ENCODE data around the gene SP140. TPM values are rescaled to one million over a fixed set of nuclear protein-coding genes. Genes with fewer than 3 reads are reported as not detected.
"Not testable (repeated sequence)": the region's sequence is repeated elsewhere in the genome, so short reads cannot be mapped to it uniquely, and the experiment has no call there.

SP140 gene
- total and polyA plus RNA-seq, 9 of the 15 experiments (the other 6 are each of a cell fraction or from before 2014, with no cell fraction given): 0.04 to 1.1 (median 0.57) TPM; not detected in 1

- no peak for TF ChIP-seq E2F8 (IDR thresholded peaks at IDR 0.05; ENCODE audit: low read depth, partially characterized antibody)
- TF ChIP-seq ZNF589 (CRISPR knock-in tag; IDR thresholded peaks at IDR 0.05; ENCODE audit: low read depth): no peak
- no peak for TF ChIP-seq POU5F1 (IDR thresholded peaks at IDR 0.05; ENCODE audit: borderline replicate concordance, low read depth, low read length, partially characterized antibody)
Observed at GRCh38 chr2:230286048-230286447, 60.5 kb downstream of the SP140 start (continued).

GRCh38 chr2:230289311-230289710, 63.8 kb downstream of the SP140 start:
- H2AFZ ChIP-seq (ENCODE audit: low read depth, low read length); CTCF ChIA-PET (ENCODE audit: low intra/inter-chr PET ratio); H3K36me3 ChIP-seq (ENCODE audit: control insufficient read depth, insufficient read depth, low read length); H3K9me1 ChIP-seq (ENCODE audit: control insufficient read depth, insufficient read depth, low read length); in situ Hi-C loops (cut with MboI); FAIRE-seq; H3K79me2 ChIP-seq (ENCODE audit: control insufficient read depth, insufficient read depth, low read length); H3K27me3 ChIP-seq (ENCODE audit: control insufficient read depth in 2 of 2, insufficient read depth in 2 of 2, low read length in 2 of 2); intact Hi-C loops (cut with micrococcal nuclease); H3K4me2 ChIP-seq (ENCODE audit: insufficient read depth, low read length); H3K27ac ChIP-seq (ENCODE audit: extremely low read depth, low read depth, low read length); H4K20me1 ChIP-seq (replicated peaks; ENCODE audit: control insufficient read depth, insufficient read depth, low read length); H3K4me1 ChIP-seq (replicated peaks in 1 of 2; ENCODE audit: control insufficient read depth in 2 of 2, insufficient read depth in 2 of 2, low read length in 2 of 2); H3K9me3 ChIP-seq (replicated peaks; ENCODE audit: control insufficient read depth, insufficient read depth, low read depth, low read length); H3K9ac ChIP-seq (ENCODE audit: insufficient read depth in 1 of 2, low read depth in 2 of 2, low read length in 2 of 2); ATAC-seq; BruUV-seq (replicated peaks); H3K4me3 ChIP-seq: not testable (repeated sequence)
- DNase-seq (ENCODE audit: extremely low read depth in 1 of 4, low spot score in 3 of 4): peak in 1 of 4 experiments; percentile 33
- TF ChIP-seq EHMT2 (IDR thresholded peaks at IDR 0.05) (peak; percentile 92), MIER1 (IDR thresholded peaks at IDR 0.05; ENCODE audit: low read depth) (peak; percentile 84), REST (IDR thresholded peaks at IDR 0.05; ENCODE audit: borderline replicate concordance) (peak; percentile 97), REST (CRISPR knock-in tag; IDR thresholded peaks at IDR 0.05; ENCODE audit: low read depth) (peak; percentile 84)
- POLR2A ChIA-PET: interaction anchor here (0.6 to 1.0 kb wide), 2 partner anchors 11 to 218 kb away, joined by 3 read pairs; no protein-coding TSS in a partner anchor
- 0% methylated on average over 4 of the region's 4 CpGs for WGBS (ENCODE audit: insufficient coverage, low coverage, missing lambda C conversion rate)
